Thymus (tissue), 11 donors: ENCODE results near the gene SLC24A3. TPM values are rescaled to one million over a fixed set of nuclear protein-coding genes. Genes with fewer than 3 reads are reported as not detected.

Experiments used
- DNase-seq, 9 donors: peaks; one replicate each; pipeline ENCODE4 v3.0.0-alpha.2; 2013; ENCODE audit warnings: low spot score in 9 of 9, low read depth in 6 of 9, missing footprints in 1 of 9
- H3K27ac ChIP-seq, 2 donors: one replicate each; pipeline ENCODE4 v1.5.1; 2013; ENCODE audit warnings: control low read depth in 1 of 2, low read depth in 1 of 2, low read length in 1 of 2, mild to moderate bottlenecking in 1 of 2, moderate library complexity in 1 of 2
- H3K27me3 ChIP-seq, 2 donors: one replicate each; pipeline ENCODE4 v1.5.1; 2013; ENCODE audit warnings: low read length in 1 of 2; ENCODE audit not compliant: control insufficient read depth in 2 of 2, insufficient read depth in 1 of 2
- H3K36me3 ChIP-seq, 2 donors: one replicate each; pipeline ENCODE4 v1.5.1; 2013; ENCODE audit warnings: low read length in 1 of 2, mild to moderate bottlenecking in 1 of 2, moderate library complexity in 1 of 2; ENCODE audit not compliant: control insufficient read depth in 2 of 2, insufficient read depth in 2 of 2
- H3K4me1 ChIP-seq, 2 donors: one replicate each; pipeline ENCODE4 v1.5.1; 2013; ENCODE audit warnings: low read length in 2 of 2; ENCODE audit not compliant: control insufficient read depth in 2 of 2, insufficient read depth in 2 of 2
- H3K4me3 ChIP-seq, 2 donors: one replicate each; pipeline ENCODE4 v1.5.1; 2013; ENCODE audit warnings: low read length in 2 of 2, control low read depth in 1 of 2, mild to moderate bottlenecking in 1 of 2
- H3K9me3 ChIP-seq, 2 donors: one replicate each; pipeline ENCODE4 v1.5.1; 2013; ENCODE audit warnings: low read length in 1 of 2, mild to moderate bottlenecking in 1 of 2; ENCODE audit not compliant: control insufficient read depth in 2 of 2, insufficient read depth in 1 of 2
- WGBS: extraction: QIAGEN DNeasy Blood & Tissue Kit; methylation state at CpG from one replicate; pipeline ENCODE4 v1.1.7; 2013; 5-methylcytosine and 5-hydroxymethylcytosine counted together
- polyA plus RNA-seq: library from polyadenylated mRNA; stranded (reverse); fragments of 200-250 nt; gene quantifications from one replicate; pipeline ENCODE4 v1.2.3, GENCODE V29; 2013
- total RNA-seq: library from RNA; stranded (reverse); fragments of 120-200 nt; gene quantifications from one replicate; pipeline ENCODE4 v1.2.4, GENCODE V29; 2013
- donor health status: healthy.

SLC24A3 gene
- total and polyA plus RNA-seq, 2 donors = 0.99 to 2.1 TPM

DNA sequence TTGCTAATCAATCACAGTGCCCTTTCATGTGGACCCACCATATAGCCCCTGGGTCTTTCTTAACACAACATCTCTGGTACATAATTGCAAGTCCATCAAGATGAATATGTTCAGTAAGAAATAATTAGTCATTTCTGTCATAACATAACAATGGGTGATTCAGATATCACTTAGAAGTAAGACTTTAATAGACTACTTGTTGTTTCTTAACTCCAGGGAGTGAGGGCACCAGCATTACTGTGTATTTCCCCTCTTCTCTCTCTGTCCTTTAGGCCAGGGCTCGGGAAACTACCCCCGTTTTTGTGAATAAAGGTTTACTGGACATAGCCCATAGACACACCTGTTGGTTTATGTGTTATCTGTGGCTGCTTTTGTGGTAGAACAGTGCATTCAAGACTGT, 123.5 kb downstream of the SLC24A3 start:
- H3K4me3 ChIP-seq = no peak overlapping the region
- no peaks in the 10 kb centered on the region for H3K9me3 ChIP-seq
- no peaks in the 10 kb centered on the region for H3K27me3 ChIP-seq
- H3K4me1 ChIP-seq = no peaks in the 10 kb centered on the region
- WGBS = 87% methylated on average over 2 of the region's 2 CpGs
- H3K27ac ChIP-seq = no peak overlapping the region
- DNase-seq = no peak
- H3K36me3 ChIP-seq = no peaks in the 10 kb centered on the region

GRCh38 chr20:19336631-19337030, 124.2 kb downstream of the SLC24A3 start:
- WGBS = 18% methylated on average over 7 of the region's 7 CpGs
- DNase-seq = no peak
- Histone ChIP-seq H3K4me3 (no peak overlapping the region), H3K4me1 (no peaks in the 10 kb centered on the region), H3K36me3 (no peaks in the 10 kb centered on the region), H3K27me3 (no peaks in the 10 kb centered on the region), H3K27ac (no peak overlapping the region), H3K9me3 (no peaks in the 10 kb centered on the region)

DNA sequence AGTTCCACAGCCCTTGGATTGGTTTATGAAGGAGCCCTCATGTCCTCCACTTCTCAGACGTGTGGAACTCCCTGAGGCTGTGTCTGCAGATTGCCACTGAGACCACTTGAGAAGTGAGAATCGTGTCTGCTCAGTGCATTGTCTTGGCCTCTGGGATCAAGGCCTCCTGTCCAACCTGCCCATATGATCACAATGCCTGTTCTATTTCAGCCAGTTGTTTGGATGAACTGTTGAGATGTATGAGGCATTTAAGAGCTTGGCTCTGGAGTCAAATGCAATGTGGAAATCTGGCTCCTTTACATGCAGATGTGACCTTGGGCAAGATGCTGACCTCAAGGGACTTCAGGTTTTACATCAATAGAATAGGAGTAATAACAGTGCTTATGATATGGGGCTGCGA, 125.9 kb downstream of the SLC24A3 start:
- DNase-seq = no peak
- Histone ChIP-seq H3K4me3 (no peak overlapping the region), H3K27ac (no peak overlapping the region), H3K36me3 (no peaks in the 10 kb centered on the region), H3K4me1 (no peaks in the 10 kb centered on the region), H3K9me3 (no peaks in the 10 kb centered on the region), H3K27me3 (no peaks in the 10 kb centered on the region)
- WGBS = 94% methylated on average over 3 of the region's 3 CpGs

- DNase-seq = no peak
- WGBS = 95% methylated on average over 6 of the region's 6 CpGs
- no peaks in the 10 kb centered on the region for H3K27me3 ChIP-seq
These were observed 126.5 kb downstream of the SLC24A3 start for GRCh38 chr20:19338960-19339359.

DNA sequence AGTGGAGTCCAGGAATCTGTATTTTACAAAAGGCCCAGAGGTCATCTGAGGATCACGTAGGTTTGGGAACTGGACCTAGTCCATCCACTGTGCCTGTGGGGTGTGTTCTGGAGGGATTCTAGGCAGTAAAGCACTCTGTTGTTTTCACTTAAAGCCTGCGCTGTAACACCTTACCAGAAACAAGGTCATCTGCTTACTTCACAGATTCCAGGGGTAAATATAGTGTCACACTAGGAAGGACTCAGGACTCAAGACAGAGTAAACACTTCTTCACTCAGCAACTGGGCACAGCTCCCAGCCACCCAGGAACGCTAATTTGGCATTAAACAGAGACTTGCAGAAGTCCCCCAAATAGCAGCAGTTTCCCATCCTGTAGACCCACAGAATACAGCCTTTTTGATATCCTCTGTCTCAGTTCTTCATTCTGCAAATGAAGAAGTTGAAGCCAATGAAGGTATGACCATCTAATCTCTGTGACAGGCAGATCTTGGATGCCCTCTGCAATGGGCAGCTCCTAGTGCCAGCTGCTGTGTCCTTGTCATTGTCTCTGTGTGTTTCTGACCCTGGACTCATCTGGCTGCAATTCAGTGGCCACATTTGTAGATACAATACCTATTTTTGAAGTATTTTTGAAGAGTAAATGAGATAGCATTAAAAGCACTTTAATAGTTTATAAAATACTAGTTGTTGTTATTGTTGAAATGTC, 129.1 kb downstream of the SLC24A3 start:
- no peaks in the 10 kb centered on the region for H3K9me3 ChIP-seq
- H3K36me3 ChIP-seq = no peaks in the 10 kb centered on the region
- no peaks in the 10 kb centered on the region for H3K4me1 ChIP-seq
- no peak overlapping the region for H3K4me3 ChIP-seq
- H3K27me3 ChIP-seq = no peaks in the 10 kb centered on the region
- no peak overlapping the region for H3K27ac ChIP-seq
- DNase-seq = no peak
- WGBS = 94% methylated on average over 3 of the region's 3 CpGs

More at GRCh38 chr20:19338960-19339359, 126.5 kb downstream of the SLC24A3 start:
- Histone ChIP-seq H3K27ac (no peak overlapping the region), H3K9me3 (no peaks in the 10 kb centered on the region), H3K4me3 (no peak overlapping the region), H3K36me3 (no peaks in the 10 kb centered on the region), H3K4me1 (no peaks in the 10 kb centered on the region)

GRCh38 chr20:19344341-19344740, 131.9 kb downstream of the SLC24A3 start:
- no peak for DNase-seq
- WGBS = 88% methylated on average over 2 of the region's 2 CpGs
- H3K9me3 ChIP-seq = no peaks in the 10 kb centered on the region
- H3K4me1 ChIP-seq = no peaks in the 10 kb centered on the region
- H3K27ac ChIP-seq = no peak overlapping the region
- no peak overlapping the region for H3K4me3 ChIP-seq
- H3K36me3 ChIP-seq = no peaks in the 10 kb centered on the region
- H3K27me3 ChIP-seq = no peaks in the 10 kb centered on the region

GRCh38 chr20:19347943-19348456, 135.6 kb downstream of the SLC24A3 start:
- WGBS = 92% methylated on average over 11 of the region's 11 CpGs
- Histone ChIP-seq H3K27me3 (no peaks in the 10 kb centered on the region), H3K9me3 (no peaks in the 10 kb centered on the region), H3K36me3 (no peaks in the 10 kb centered on the region), H3K27ac (no peak overlapping the region), H3K4me3 (no peak overlapping the region), H3K4me1 (no peaks in the 10 kb centered on the region)
- DNase-seq = no peak

- 93% methylated on average over 3 of the region's 3 CpGs for WGBS
- no peak for DNase-seq
- no peaks in the 10 kb centered on the region for H3K36me3 ChIP-seq
- H3K27me3 ChIP-seq = no peaks in the 10 kb centered on the region
- no peak overlapping the region for H3K27ac ChIP-seq
- no peak overlapping the region for H3K4me3 ChIP-seq
- no peaks in the 10 kb centered on the region for H3K4me1 ChIP-seq
- H3K9me3 ChIP-seq = no peaks in the 10 kb centered on the region
These were observed 136.1 kb downstream of the SLC24A3 start for GRCh38 chr20:19348582-19348981.

DNA sequence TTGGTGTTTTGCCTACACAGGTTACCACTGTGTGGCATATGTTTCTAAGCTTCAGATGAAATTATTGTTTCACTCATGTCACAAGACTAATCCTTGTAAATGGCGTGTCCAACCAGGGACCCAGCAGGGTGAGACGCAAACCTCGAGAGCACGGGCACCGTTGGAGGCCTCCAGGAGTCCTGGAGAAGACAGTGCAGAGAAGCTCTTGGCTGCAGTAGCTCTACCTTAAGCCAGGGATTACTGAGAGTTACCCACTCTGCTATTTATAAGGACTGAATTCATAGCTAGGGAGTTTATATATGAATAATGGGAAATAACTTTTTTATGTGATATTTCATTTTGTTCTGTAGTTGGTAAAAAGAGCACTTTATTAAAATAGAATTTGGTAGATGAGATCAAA, 137.4 kb downstream of the SLC24A3 start:
- WGBS = 87% methylated on average over 5 of the region's 5 CpGs
- H3K36me3 ChIP-seq = no peaks in the 10 kb centered on the region

More for the DNA sequence above, 137.4 kb downstream of the SLC24A3 start:
- H3K27ac ChIP-seq = no peak overlapping the region
- DNase-seq = no peak
- H3K4me3 ChIP-seq = no peak overlapping the region
- no peaks in the 10 kb centered on the region for H3K27me3 ChIP-seq
- no peaks in the 10 kb centered on the region for H3K4me1 ChIP-seq
- no peaks in the 10 kb centered on the region for H3K9me3 ChIP-seq
